OCI-LY1 (cell line): ENCODE measurements around the gene RELA.

Source experiments
- H2AFZ ChIP-seq: fragments of 200-600 bp; sonication (generic), shearing (Covaris generic); 2 replicates; pipeline ENCODE4 v1.6.0; 2014; ENCODE audit warnings: antibody characterized with exemption, mild to moderate bottlenecking, low read length
- H3F3A ChIP-seq: fragments of 200-600 bp; sonication (generic), shearing (Covaris generic); 2 replicates; pipeline ENCODE4 v1.6.0; 2014; ENCODE audit warnings: mild to moderate bottlenecking, antibody characterized with exemption, low read length, moderate library complexity; ENCODE audit not compliant: insufficient read depth
- H3K27ac ChIP-seq: fragments of 200-600 bp; sonication (generic); 2 replicates; pipeline ENCODE4 v1.5.1; 2014; ENCODE audit warnings: low read length, mixed run types, mild to moderate bottlenecking, low read depth; ENCODE audit not compliant: poor library complexity, severe bottlenecking
- H3K27me3 ChIP-seq: fragments of 200-600 bp; sonication (generic); 2 replicates; pipeline ENCODE4 v1.6.0; 2014; ENCODE audit warnings: antibody characterized with exemption, mild to moderate bottlenecking, low read length, moderate library complexity; ENCODE audit not compliant: insufficient read depth
- H3K36me3 ChIP-seq: fragments of 200-600 bp; sonication (generic); 2 replicates; pipeline ENCODE4 v1.6.1; 2014; ENCODE audit warnings: mild to moderate bottlenecking, antibody characterized with exemption, low read length, moderate library complexity, mixed read lengths; ENCODE audit not compliant: insufficient read depth
- H3K4me1 ChIP-seq: fragments of 200-600 bp; sonication (generic); 2 replicates; pipeline ENCODE4 v1.5.1; 2014; ENCODE audit warnings: mild to moderate bottlenecking, low read length, moderate library complexity; ENCODE audit not compliant: insufficient read depth, severe bottlenecking
- H3K4me2 ChIP-seq: fragments of 200-600 bp; sonication (generic), shearing (Covaris generic); 2 replicates; pipeline ENCODE4 v1.6.1; 2014; ENCODE audit warnings: low read length
- H3K4me3 ChIP-seq: fragments of 200-600 bp; sonication (generic); 2 replicates; pipeline ENCODE4 v1.5.1; 2014; ENCODE audit warnings: low read length, low read depth, mild to moderate bottlenecking, mixed read lengths; ENCODE audit not compliant: poor library complexity, severe bottlenecking
- H3K79me2 ChIP-seq: fragments of 200-600 bp; shearing (Covaris generic); 2 replicates; pipeline ENCODE4 v1.6.1; 2016; ENCODE audit warnings: mixed run types, low read length, mixed read lengths; ENCODE audit not compliant: insufficient read depth
- H3K9ac ChIP-seq: fragments of 200-600 bp; sonication (generic), shearing (Covaris generic); 2 replicates; pipeline ENCODE4 v1.6.1; 2014; ENCODE audit warnings: mild to moderate bottlenecking, low read length, mixed read lengths
- H3K9me2 ChIP-seq: fragments of 200-600 bp; sonication (generic), shearing (Covaris generic); 2 replicates; pipeline ENCODE4 v1.6.1; 2014; ENCODE audit warnings: low read depth, mild to moderate bottlenecking, low read length, mixed read lengths
- H3K9me3 ChIP-seq: fragments of 200-600 bp; shearing (Covaris generic); 2 replicates; pipeline ENCODE4 v1.6.1; 2014; ENCODE audit warnings: low read length, mixed read lengths
- H4K20me1 ChIP-seq: fragments of 200-600 bp; sonication (generic), shearing (Covaris generic); 2 replicates; pipeline ENCODE4 v1.6.0; 2016; ENCODE audit warnings: mild to moderate bottlenecking, low read length; ENCODE audit not compliant: insufficient read depth
- EZH2 ChIP-seq: fragments of 200-600 bp; sonication (generic), shearing (Covaris generic); IDR thresholded peaks from 2 replicates; pipeline ENCODE4 v1.8.0; 2017; ENCODE audit warnings: borderline replicate concordance, mixed run types, mild to moderate bottlenecking, antibody characterized with exemption, low read length, moderate library complexity, mixed read lengths
- TF ChIP-seq, protein P1 (sequence below): fragments of 200-600 bp; sonication (generic), shearing (Covaris generic); IDR thresholded peaks from 2 replicates; pipeline ENCODE4 v1.5.1; 2017; ENCODE audit warnings: mild to moderate bottlenecking, antibody characterized with exemption, low read length, moderate library complexity, mixed read lengths

Gene RELA

DNA sequence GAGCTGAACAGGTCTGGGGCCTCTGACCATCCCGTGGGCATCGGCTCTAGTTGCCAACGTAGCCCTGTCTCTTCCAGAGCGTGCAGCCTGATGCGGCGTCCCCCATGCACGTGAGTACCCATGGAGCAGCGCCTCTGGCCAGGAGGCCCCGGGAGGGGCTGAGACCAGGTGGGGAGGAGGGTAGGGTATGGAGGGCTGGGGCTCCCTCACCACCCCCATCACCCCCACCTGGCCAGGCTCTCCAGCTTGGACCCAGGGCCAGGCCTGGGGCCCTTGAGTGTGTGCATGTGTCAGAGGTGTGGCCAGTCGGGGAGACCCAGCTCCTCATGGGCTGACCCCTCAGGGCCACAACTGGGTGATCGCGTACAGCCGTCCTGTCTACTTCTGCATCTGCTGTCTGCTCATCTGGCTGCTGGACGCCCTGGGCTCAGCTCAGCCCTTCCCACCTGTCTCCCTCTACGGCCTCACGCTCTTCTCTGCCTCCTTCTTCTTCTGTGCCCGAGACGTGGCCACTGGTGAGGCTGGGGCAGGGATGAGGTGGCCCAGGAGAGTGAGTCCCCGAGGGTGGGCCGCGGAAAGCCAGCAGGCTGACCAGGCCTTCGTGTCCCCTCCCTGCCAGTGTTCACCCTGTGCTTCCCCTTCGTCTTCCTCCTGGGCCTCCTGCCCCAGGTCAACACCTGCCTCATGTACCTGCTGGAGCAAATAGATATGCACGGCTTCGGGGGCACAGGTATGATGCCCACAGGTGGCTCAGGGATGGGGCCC lies 38.7 kb downstream of the RELA start:
- H3K79me2 ChIP-seq: no peaks in the 10 kb centered on the region
- no peak overlapping the region for H3K4me3 ChIP-seq
- no peak overlapping the region for H3K4me2 ChIP-seq
- no peak overlapping the region for H3K9ac ChIP-seq
- H3F3A ChIP-seq: no peaks in the 10 kb centered on the region
- H3K9me3 ChIP-seq: no peaks in the 10 kb centered on the region
- H3K9me2 ChIP-seq: no peaks in the 10 kb centered on the region
- no peaks in the 10 kb centered on the region for H3K27me3 ChIP-seq
- peaks cover 6% of the 10 kb centered on the region for H3K4me1 ChIP-seq
- H3K36me3 ChIP-seq: peaks cover 96% of the 10 kb centered on the region
- no peaks in the 10 kb centered on the region for H4K20me1 ChIP-seq
- TF ChIP-seq EZH2: no peak
- TF ChIP-seq, protein P1, sequence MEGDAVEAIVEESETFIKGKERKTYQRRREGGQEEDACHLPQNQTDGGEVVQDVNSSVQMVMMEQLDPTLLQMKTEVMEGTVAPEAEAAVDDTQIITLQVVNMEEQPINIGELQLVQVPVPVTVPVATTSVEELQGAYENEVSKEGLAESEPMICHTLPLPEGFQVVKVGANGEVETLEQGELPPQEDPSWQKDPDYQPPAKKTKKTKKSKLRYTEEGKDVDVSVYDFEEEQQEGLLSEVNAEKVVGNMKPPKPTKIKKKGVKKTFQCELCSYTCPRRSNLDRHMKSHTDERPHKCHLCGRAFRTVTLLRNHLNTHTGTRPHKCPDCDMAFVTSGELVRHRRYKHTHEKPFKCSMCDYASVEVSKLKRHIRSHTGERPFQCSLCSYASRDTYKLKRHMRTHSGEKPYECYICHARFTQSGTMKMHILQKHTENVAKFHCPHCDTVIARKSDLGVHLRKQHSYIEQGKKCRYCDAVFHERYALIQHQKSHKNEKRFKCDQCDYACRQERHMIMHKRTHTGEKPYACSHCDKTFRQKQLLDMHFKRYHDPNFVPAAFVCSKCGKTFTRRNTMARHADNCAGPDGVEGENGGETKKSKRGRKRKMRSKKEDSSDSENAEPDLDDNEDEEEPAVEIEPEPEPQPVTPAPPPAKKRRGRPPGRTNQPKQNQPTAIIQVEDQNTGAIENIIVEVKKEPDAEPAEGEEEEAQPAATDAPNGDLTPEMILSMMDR: no peak
- no peak overlapping the region for H2AFZ ChIP-seq
- no peak overlapping the region for H3K27ac ChIP-seq

- Histone ChIP-seq H4K20me1 (no peaks in the 10 kb centered on the region), H3K9me2 (no peaks in the 10 kb centered on the region), H3F3A (no peaks in the 10 kb centered on the region), H3K9ac (no peak overlapping the region), H3K4me3 (no peak overlapping the region), H3K36me3 (peaks cover 96% of the 10 kb centered on the region), H2AFZ (no peak overlapping the region), H3K9me3 (no peaks in the 10 kb centered on the region), H3K27me3 (no peaks in the 10 kb centered on the region), H3K27ac (no peak overlapping the region), H3K79me2 (no peaks in the 10 kb centered on the region), H3K4me1 (peaks cover 15% of the 10 kb centered on the region), H3K4me2 (no peak overlapping the region)
- TF ChIP-seq EZH2: no peak
- TF ChIP-seq, protein P1: no peak
Observed at GRCh38 chr11:65623177-65623576, 39.5 kb downstream of the RELA start.

- H2AFZ ChIP-seq: no peak overlapping the region
- no peak overlapping the region for H3K4me3 ChIP-seq
- H3F3A ChIP-seq: no peaks in the 10 kb centered on the region
- no peak overlapping the region for H3K4me2 ChIP-seq
- H3K79me2 ChIP-seq: peaks cover under 1% of the 10 kb centered on the region; the same call in 1 of the 2 replicates
- no peaks in the 10 kb centered on the region for H3K9me2 ChIP-seq
- H3K9me3 ChIP-seq: no peaks in the 10 kb centered on the region
- no peaks in the 10 kb centered on the region for H3K27me3 ChIP-seq
- H4K20me1 ChIP-seq: no peaks in the 10 kb centered on the region
- H3K27ac ChIP-seq: no peak overlapping the region
- H3K36me3 ChIP-seq: peaks cover 95% of the 10 kb centered on the region
- H3K9ac ChIP-seq: no peak overlapping the region
- H3K4me1 ChIP-seq: peaks cover 26% of the 10 kb centered on the region
- no peak for TF ChIP-seq EZH2
- TF ChIP-seq, protein P1: no peak
Observed at GRCh38 chr11:65622011-65622410, 40.7 kb downstream of the RELA start.
